GM12892 (cell line): ENCODE measurements around the gene ADAMTSL1.

Experiments
- POLR2A ChIP-seq: IDR thresholded peaks from 2 replicates; pipeline ENCODE4 v1.6.1; 2011; ENCODE audit warnings: low read depth, low read length, control low read depth
- POLR2AphosphoS5 ChIP-seq: IDR thresholded peaks from 2 replicates; pipeline ENCODE4 v1.6.1; 2011; ENCODE audit warnings: low read depth, low read length, control low read depth
- TAF1 ChIP-seq: IDR thresholded peaks from 2 replicates; pipeline ENCODE4 v1.6.1; 2011; ENCODE audit warnings: low read depth, mild to moderate bottlenecking, control low read depth, low read length, borderline replicate concordance

- TF ChIP-seq POLR2A (no peak), TAF1 (no peak), POLR2AphosphoS5 (no peak)
Observed at GRCh38 chr9:18668944-18669343, 195.0 kb downstream of the ADAMTSL1 start.
